Head of caudate nucleus (tissue), 42 donors: ENCODE data around the gene RTP3.
"Not testable (repeated sequence)": the region's sequence is repeated elsewhere in the genome, so short reads cannot be mapped to it uniquely, and the experiment has no call there.

Experiments
- DNase-seq, 42 donors: peaks; one replicate each; pipeline versions ENCODE4 v3.0.0 to v3.0.0-alpha.2; 2020 to 2021; ENCODE audit warnings: mixed read lengths in 7 of 42
- intact Hi-C: fragments of 100-400 bp; cut with DNase I; formaldehyde crosslinking; loops from one replicate; pipeline ENCODE4 v1.15.0; 2022

RTP3 gene

DNA sequence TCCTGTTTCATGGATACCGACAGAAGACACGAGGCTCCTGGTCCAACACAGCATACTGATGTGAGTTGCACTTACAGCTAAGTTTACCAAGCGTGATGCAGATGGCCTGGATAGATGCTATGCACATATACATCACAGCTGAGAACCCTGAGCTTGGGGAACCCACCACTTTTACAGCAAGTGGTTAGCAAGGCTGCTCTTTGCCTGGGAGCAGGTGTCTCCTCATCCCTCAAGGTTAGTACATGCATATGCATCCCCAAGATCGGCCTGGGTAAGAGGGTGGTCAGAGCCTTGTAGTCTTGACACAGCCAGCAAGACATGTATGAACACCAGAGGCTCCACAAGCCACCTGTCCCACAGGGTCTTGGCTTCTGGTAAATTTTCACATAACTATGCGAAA, 40.0 kb downstream of the RTP3 start:
- no peak for DNase-seq
- intact Hi-C loops, result no loop called here

DNA sequence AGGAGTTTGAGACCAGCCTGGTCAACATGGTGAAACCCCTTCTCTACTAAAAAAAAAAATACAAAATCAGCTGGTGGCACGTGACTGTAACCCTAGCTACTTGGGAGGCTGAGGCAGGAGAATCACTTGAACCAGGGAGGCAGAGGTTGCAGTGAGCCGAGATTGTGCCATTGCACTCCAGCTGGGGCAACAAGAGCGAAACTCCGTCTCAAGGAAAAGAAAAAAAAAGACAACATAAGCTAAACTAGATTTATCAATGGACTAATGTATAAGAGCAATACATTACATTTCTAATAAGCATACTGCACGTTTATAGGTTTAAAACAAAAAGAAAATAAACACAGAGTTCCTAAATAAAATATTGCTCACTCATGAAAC, 40.6 kb downstream of the RTP3 start:
- intact Hi-C loops, DNase-seq: not testable (repeated sequence)

DNA sequence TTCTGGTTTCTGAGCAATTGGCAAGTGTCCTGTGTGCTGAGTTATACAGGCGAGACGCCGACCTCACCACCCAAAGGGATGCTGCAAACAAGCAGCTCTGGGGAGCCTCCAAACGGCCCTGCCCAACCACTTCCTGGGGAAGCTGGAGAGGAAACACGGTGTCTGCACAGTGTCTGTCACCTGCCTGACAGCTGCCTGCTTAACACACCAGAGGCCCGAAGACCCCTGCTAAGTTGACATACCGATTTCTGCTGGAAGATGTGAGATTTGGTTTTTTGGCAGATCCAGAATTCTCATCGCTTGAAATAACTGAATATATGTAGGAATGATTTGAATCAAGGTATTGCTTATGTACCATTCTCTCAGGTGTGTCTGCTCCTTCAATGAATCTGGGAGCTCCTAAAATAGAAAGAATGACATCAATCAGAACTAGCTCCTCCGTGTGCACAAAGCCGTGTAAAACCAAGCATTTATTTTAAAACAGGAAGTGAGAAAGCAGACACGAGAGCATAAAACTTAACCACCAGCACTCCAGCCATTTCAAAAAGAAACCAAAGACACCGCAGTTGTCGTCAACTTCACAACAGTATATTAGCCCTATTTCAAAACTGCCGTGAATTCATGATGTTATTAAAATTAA, 41.1 kb downstream of the RTP3 start:
- intact Hi-C loops, result no loop called here

DNA sequence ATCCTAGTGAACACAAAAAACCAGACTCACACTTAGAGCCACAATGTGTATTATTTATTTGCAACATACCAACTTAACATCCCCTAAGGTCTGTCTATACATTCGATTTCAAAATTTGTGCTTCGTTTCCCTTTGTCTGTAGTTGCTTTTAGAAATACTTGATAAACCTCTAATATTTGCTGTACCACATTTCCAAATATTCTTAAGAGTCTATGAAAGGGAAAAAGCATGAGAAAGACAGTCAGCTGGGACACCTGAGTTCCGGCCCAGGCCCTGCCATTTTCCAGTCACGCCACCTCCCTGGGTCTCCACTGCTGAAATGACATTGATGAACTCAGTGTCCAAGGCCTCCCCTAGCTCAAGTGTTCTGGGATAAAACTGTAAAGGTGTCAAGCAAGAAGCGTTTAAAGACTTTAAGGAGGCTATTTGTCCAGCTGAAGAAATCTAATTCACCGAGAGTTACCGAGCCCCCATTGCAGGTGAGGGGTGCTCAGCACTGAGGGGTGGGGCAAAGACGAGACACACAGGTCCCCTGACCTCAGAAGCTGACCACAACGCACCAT, 41.7 kb downstream of the RTP3 start:
- no peak for DNase-seq
- intact Hi-C loops, result no loop called here

More for the DNA sequence above, 41.1 kb downstream of the RTP3 start:
- peak in 40 of 42 donors; percentile 11 to 66 (median 44) for DNase-seq

DNA sequence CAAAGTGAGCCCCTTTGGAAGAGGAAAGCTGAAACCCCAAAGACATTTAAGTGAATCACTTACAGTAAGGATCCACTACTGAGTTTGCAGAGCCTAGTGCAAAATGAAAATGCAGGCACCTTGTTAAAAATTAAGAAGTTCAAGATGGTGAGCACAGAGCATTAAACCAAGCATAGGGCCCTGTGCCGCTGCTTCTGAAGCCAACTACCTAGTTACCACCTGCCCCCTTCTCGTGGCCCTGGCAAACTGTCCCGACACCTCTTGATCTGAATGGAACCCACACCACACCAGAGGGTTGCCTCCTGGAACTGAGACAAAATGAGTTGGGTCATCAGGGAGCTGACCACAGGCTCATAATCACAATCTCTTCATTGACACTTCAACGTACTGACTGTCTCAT, 42.8 kb downstream of the RTP3 start:
- no peak for DNase-seq
- intact Hi-C loops, result no loop called here

DNA sequence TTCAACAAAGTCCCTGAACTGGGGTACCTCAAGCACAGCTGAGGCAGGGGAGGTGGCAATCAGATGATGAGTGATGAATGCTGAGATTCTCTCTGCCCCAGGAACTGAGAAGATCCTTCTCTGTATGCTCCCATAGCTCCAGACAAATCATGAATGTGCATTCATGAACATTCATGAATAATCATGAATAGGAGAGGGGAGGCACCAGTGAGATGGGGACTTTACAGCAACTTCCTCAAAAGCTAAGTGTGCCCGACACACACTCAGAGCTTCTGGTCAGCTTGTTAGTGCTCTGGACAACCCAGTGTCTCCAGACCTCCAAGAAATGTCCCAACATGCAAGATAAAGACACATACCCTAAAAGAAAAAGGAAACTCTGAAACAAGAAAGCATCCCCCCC, 44.1 kb downstream of the RTP3 start:
- intact Hi-C loops, result no loop called here
- no peak for DNase-seq

DNA sequence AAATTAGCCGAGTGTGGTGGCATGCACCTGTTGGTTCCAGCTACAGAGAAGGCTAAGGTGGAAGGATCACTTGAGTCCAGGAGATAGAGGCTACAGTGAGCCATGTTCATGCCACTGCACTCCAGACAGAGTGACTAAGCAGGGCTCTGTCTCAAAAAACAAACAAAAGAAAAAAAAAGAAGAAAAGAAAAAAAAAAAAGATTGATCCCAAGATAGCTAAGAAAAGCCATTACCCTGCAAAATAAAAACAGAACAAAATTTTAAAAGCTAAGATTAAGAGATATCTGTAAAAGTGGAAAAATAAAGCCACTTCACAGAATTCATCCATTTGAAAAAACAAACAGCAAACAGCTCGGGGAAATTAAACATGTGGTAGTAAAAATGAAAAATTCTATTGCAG, 44.6 kb downstream of the RTP3 start:
- DNase-seq, result no peak
- intact Hi-C loops, result no loop called here

DNA sequence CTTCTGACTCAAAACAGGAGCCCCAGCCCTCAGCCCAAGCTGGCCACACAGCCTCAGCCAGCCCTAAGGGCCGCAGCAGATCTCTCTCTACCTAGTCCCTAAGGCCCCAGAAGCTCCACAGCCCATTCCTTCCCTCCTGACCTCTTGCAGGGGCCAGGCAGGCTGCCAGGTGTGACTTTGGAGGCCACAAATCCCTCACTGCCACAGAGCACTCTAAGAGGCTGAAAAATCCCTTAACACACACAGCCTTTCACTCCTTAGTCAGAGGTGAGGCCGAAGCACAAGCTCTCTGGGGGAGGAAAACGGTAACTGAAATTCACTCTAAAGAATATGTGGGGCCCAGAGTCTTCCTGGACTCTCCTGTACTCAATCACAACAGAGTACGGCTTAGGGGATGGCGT, 45.0 kb downstream of the RTP3 start:
- intact Hi-C loops, result no loop called here
- no peak for DNase-seq

DNA sequence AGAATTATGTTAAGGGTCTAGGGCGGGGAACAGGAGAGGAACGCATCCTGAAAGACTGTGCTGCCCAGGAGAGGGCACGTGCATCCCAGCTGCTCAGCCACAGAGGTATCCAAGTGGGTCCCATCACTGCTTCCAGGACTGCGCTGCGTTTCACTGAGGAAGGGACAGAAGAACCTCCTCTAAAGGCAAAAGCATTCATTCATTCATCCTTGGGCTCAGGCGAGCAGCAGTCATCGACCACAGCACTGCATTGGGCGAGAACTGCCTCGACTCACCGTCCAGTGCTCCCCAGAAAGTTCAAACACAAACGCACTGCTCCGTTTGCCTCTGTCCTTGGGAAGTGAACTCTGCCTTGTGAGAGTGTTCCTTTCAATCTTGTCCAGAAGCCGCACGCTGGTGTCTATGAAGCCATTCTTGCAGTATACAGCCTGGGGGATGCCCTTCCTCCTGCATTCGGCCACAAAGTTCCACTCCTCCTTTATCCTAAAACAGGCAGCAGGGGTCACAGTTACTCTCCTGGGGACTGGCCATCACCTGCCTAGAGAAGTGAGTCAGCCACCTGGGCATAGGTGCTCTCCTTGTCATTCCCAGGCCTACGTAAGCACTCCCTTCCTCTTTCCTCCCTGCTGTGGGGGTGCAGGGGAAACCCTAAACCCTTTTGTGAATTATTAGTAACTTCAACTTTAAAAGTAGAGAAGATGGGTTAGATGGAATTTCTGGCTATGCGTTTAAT, 47.2 kb downstream of the RTP3 start:
- DNase-seq, result no peak

DNA sequence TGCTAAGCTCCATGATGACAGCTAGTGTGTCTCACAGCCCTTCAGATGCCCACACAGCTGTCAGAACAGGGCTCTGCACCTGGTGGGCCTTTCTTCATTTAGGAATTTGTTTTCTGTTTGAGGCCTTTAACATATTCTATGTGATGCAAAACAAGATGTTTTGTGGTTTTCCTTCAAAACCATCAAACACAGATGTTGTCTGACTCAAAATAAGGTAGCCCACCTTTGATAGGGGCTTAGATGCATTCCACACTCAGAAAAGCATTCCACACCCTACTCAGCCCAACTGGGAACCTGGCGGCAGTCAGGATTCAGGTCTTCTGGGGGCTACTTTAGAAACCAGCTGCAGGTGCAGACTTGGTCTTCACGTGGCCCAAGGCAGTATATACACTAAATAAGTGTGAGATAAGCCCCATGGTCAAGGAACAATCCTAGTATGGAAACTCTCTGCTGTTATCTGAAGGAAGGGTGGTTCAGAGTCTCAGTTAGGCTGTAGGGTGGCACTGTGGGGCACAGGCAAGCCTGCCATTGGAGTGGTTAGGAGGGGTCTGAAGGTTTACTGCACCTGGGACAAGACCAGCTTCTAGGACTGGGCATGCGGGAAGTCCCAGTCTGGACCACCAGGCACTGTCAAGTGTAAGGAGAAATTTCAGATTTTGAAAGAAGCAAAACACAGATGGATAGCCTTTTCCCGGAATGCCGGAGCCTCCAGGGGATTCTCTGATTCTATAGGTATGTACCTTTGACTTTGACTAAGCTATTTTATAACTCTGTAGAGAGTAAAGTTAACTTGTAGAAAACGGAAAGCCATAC, 48.2 kb downstream of the RTP3 start:
- DNase-seq, result no peak
- intact Hi-C loops, result no loop called here

More for the DNA sequence above, 47.2 kb downstream of the RTP3 start:
- intact Hi-C loops, result no loop called here

DNA sequence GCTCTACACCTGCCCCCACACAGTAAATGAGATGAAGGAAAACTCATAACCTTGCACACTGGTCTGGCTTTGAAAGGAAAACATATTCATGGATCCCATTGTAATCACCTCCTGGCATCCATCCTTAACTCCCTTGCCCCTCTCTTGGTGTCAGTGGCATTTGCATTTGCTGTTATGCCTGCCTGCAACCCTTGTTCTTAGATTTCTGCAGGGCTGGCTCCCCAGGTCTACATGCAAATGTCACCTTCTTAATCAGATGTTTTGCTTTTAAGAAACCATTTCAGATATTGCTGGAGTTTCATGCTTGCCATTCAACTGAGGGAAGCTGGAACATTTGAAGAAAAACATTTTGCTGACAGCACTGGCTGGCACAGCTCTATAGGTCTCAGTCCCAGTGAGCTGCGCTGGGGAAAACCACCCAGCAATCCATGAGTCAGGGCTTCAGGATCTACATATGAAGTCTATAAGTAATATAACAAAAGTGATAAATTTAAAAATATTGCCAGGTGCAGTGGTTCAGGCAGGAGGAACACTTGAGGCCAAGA, 49.2 kb downstream of the RTP3 start:
- intact Hi-C loops, result no loop called here
- no peak for DNase-seq

DNA sequence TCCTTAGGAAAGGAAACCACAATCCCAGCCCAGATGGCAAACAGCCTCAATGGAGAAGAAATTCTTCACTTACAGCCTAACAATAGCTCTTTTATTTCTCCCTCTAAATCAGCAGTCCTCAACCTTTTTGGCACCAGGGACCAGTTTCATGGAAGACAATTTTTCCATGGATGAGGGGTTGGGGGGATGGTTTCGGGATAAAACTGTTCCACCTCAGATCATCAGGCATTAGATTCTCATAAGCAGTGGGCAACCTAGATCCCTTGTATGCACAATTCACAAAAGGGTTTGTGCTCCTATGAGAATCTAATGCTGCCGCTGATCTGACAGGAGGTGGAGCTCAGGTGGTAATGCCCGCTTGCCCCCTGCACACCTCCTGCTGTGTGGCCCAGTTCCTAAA, 50.8 kb downstream of the RTP3 start:
- DNase-seq, intact Hi-C loops: not testable (repeated sequence)

DNA sequence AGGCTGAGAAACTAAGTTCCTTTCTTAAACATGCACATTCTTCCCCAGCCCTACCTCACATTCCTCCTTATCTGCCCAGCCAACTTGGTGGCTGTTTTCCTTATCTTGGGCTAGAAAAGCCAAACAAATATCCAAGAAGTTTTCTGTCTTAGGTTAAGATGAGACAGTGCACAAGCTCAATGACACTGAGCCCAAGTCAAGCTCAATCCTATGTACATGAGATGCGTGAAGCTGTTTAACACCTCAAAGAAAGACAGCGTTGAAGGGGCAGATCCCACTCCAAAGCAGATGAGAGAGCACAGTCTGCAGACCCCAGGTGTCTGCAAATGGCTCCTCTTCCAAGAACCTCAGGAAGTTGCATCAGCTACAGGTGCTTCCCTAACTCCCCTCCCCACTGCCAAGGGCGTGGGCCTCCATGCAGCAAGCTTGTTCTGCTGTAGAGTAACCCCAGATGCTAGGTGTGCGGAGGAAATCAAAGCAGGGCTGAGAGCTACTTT, 51.7 kb downstream of the RTP3 start:
- DNase-seq, result no peak
- intact Hi-C loops, result no loop called here

DNA sequence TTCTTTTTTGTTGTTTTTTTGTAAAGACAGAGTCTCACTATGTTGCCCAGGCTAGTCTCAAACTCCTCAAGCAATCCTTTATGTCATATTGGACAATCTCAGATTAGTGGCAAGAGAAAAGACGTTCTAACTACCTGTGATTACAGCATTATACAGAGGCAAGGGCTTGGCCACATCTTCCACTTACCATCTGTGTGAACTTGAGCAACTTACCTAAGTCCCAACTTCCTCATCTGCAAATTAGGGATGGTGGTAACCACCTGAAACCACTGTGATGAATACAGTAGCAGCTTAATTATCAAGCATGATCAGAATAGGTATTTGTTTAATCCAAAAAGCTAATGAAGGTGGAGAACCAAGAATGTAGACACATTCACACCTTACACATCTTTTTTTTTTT, 52.2 kb downstream of the RTP3 start:
- intact Hi-C loops, result no loop called here
- DNase-seq, result no peak
